ENCODE measurements around the gene MTHFD1L. TPM values are rescaled to one million over a fixed set of nuclear protein-coding genes. Genes with fewer than 3 reads are reported as not detected.

Gene MTHFD1L
- total and polyA plus RNA-seq, 2 of the 8 experiments (the other 6 are each of a cell fraction or from before 2014, with no cell fraction given): 29.2 to 105 TPM

- Histone ChIP-seq H4K8ac (ENCODE audit: extremely low read depth, insufficient read depth, low read length) (no peak overlapping the region), H3K9me3 (ENCODE audit: insufficient read depth in 2 of 2, low read depth in 1 of 2, low read length in 1 of 2) (peaks cover 0 to 5% of the 10 kb centered on the region in 2 experiments; a peak in 2 of 4 replicates), H3K4me3 (ENCODE audit: extremely low read depth in 1 of 4, insufficient read depth in 2 of 4, low read depth in 3 of 4, low read length in 4 of 4) (no peak overlapping the region), H3K23ac (ENCODE audit: insufficient read length) (no peak overlapping the region), H3K9ac (replicated peaks in 1 of 4; ENCODE audit: extremely low read depth in 1 of 4, low read depth in 3 of 4, low read length in 3 of 4) (no peak overlapping the region), H4K91ac (replicated peaks; ENCODE audit: insufficient read length, low read length) (no peak overlapping the region), H2BK120ac (replicated peaks; ENCODE audit: low read depth, low read length) (no peak overlapping the region), H2BK20ac (ENCODE audit: low read length) (no peak overlapping the region), H4K5ac (ENCODE audit: insufficient read length, low read depth, low read length) (no peak overlapping the region), H3K23me2 (ENCODE audit: low read depth, low read length) (no peaks in the 10 kb centered on the region), H3K79me2 (ENCODE audit: control insufficient read depth in 1 of 2, insufficient read depth in 2 of 2, low read length in 2 of 2) (no peaks in the 10 kb centered on the region), H4K20me1 (replicated peaks in 1 of 2; ENCODE audit: control insufficient read depth in 1 of 2, insufficient read depth in 2 of 2, low read length in 2 of 2) (no peaks in the 10 kb centered on the region), H2BK15ac (ENCODE audit: low read length) (no peak overlapping the region), H2AK5ac (ENCODE audit: low read depth, low read length) (no peak overlapping the region), H3K56ac (replicated peaks; ENCODE audit: insufficient read length, low read depth, low read length) (no peak overlapping the region), H3K18ac (ENCODE audit: extremely low read depth, low read length) (no peak overlapping the region), H2AFZ (ENCODE audit: low read length) (no peak overlapping the region), H3K4me1 (replicated peaks in 1 of 4; ENCODE audit: control insufficient read depth in 3 of 4, insufficient read depth in 4 of 4, low read length in 3 of 4) (peaks cover 2 to 7% (median 3%) of the 10 kb centered on the region in 4 experiments; a peak in 5 of 7 replicates), H3K4ac (replicated peaks; ENCODE audit: insufficient read length, low read depth, low read length) (no peak overlapping the region), H3K36me3 (ENCODE audit: control insufficient read depth in 2 of 4, insufficient read depth in 4 of 4, low read length in 3 of 4) (no peaks in the 10 kb centered on the region), H2BK5ac (ENCODE audit: low read depth, low read length) (no peak overlapping the region), H2BK12ac (ENCODE audit: low read depth, low read length) (no peak overlapping the region), H3K27me3 (replicated peaks in 1 of 4; ENCODE audit: control insufficient read depth in 3 of 4, extremely low read depth in 1 of 4, insufficient read depth in 3 of 4, low read length in 3 of 4) (no peaks in the 10 kb centered on the region), H3K79me1 (ENCODE audit: low read depth, low read length) (no peaks in the 10 kb centered on the region), H3K14ac (ENCODE audit: insufficient read length) (no peak overlapping the region), H3K4me2 (ENCODE audit: insufficient read depth in 1 of 2, low read depth in 2 of 2, low read length in 2 of 2) (no peak overlapping the region), H3K27ac (ENCODE audit: low read depth, low read length) (no peak overlapping the region)
- no peak for DNase-seq (ENCODE audit: low read depth in 1 of 2, low spot score in 2 of 2)
- CTCF ChIA-PET (ENCODE audit: partially characterized antibody): interaction anchor here (1.4 kb wide), 1 partner anchor 204 kb away, joined by 5 read pairs; no protein-coding TSS in a partner anchor
- 90% methylated on average over 3 of the region's 3 CpGs; no CpG with 5 or more reads in 1 of the 2 experiments for WGBS, 2 experiments (ENCODE audit: extremely low coverage in 1 of 2, insufficient coverage in 1 of 2, insufficient read length in 1 of 2, insufficient replicate concordance in 2 of 2, low coverage in 1 of 2, low lambda C conversion rate in 2 of 2, missing lambda C conversion rate in 1 of 2)
- POLR2A ChIA-PET (ENCODE audit: partially characterized antibody): no interaction called here
- FAIRE-seq: no peak
- TF ChIP-seq GTF2F1 (IDR thresholded peaks at IDR 0.05; ENCODE audit: borderline replicate concordance, low read depth, low read length): no peak
- TF ChIP-seq MAX (IDR thresholded peaks at IDR 0.05): no peak
- TF ChIP-seq FOSL1 (IDR thresholded peaks at IDR 0.05; ENCODE audit: insufficient read depth, low read depth, low read length): no peak
- TF ChIP-seq CHD2 (IDR thresholded peaks at IDR 0.05; ENCODE audit: low read length): no peak
- TF ChIP-seq MAFK (IDR thresholded peaks at IDR 0.05; ENCODE audit: low read depth, low read length): no peak
- TF ChIP-seq ATF2 (IDR thresholded peaks at IDR 0.05; ENCODE audit: low read length): no peak
- TF ChIP-seq EZH2 (IDR thresholded peaks at IDR 0.05; ENCODE audit: low read depth, low read length, severe bottlenecking): no peak
- TF ChIP-seq TCF12 (IDR thresholded peaks at IDR 0.05; ENCODE audit: low read depth, low read length): no peak
- no peak for TF ChIP-seq NRF1 (IDR thresholded peaks at IDR 0.05; ENCODE audit: low read depth, low read length)
- TF ChIP-seq SP4 (IDR thresholded peaks at IDR 0.05; ENCODE audit: low read length): no peak
Observed at GRCh38 chr6:151131324-151132007, 266.0 kb downstream of the MTHFD1L start.

Measured in H1 (cell line).